ENCODE data around the gene RANBP3. TPM values are rescaled to one million over a fixed set of nuclear protein-coding genes. Genes with fewer than 3 reads are reported as not detected.

The RANBP3 gene
- total and polyA plus RNA-seq, 4 donors = 33.6 to 67.7 (median 54.9) TPM

GRCh38 chr19:5996623-5997320 lies 18.8 kb upstream of the RANBP3 start:
- Histone ChIP-seq H3K4me1 (ENCODE audit: control insufficient read depth in 5 of 5, insufficient read depth in 5 of 5, low read length in 5 of 5) (peaks cover 0 to 20% (median 7%) of the 10 kb centered on the region in 5 donors), H3K9ac (ENCODE audit: insufficient read depth in 1 of 2, low read length in 2 of 2) (no peak overlapping the region), H3K36me3 (ENCODE audit: control insufficient read depth in 4 of 4, insufficient read depth in 4 of 4, low read length in 4 of 4) (peaks cover 5 to 23% (median 16%) of the 10 kb centered on the region in 4 donors), H3K9me3 (ENCODE audit: control insufficient read depth in 4 of 4, insufficient read depth in 3 of 4, low read length in 3 of 4) (no peaks in the 10 kb centered on the region), H3K27me3 (ENCODE audit: control insufficient read depth in 3 of 3, insufficient read depth in 3 of 3, low read length in 2 of 3) (no peaks in the 10 kb centered on the region), H3K27ac (ENCODE audit: low read depth in 1 of 2, low read length in 1 of 2) (no peak overlapping the region), H3K4me3 (no peak overlapping the region)
- DNase-seq (no peak), ATAC-seq (ENCODE audit: insufficient read depth, low FRiP score) (no peak)
- no peak for TF ChIP-seq CTCF (IDR thresholded peaks at IDR 0.05; ENCODE audit: control extremely low read depth, extremely low read depth)
- WGBS, 2 donors = 95 to 97% methylated on average over 36 to 37 of the region's 37 CpGs

GRCh38 chr19:5996102-5996501 lies 18.2 kb upstream of the RANBP3 start:
- H3K4me3 ChIP-seq = no peak overlapping the region
- WGBS, 2 donors = 94% methylated on average over 26 of the region's 26 CpGs
- DNase-seq (no peak), ATAC-seq (ENCODE audit: insufficient read depth, low FRiP score) (no peak)
- H3K9ac ChIP-seq (ENCODE audit: insufficient read depth in 1 of 2, low read length in 2 of 2) = no peak overlapping the region
- no peaks in the 10 kb centered on the region for H3K9me3 ChIP-seq (ENCODE audit: control insufficient read depth in 4 of 4, insufficient read depth in 3 of 4, low read length in 3 of 4)
- peaks cover 5 to 23% (median 14%) of the 10 kb centered on the region in 4 donors for H3K36me3 ChIP-seq (ENCODE audit: control insufficient read depth in 4 of 4, insufficient read depth in 4 of 4, low read length in 4 of 4)
- H3K27ac ChIP-seq (ENCODE audit: low read depth in 1 of 2, low read length in 1 of 2) = no peak overlapping the region
- no peak for TF ChIP-seq CTCF (IDR thresholded peaks at IDR 0.05; ENCODE audit: control extremely low read depth, extremely low read depth)
- no peaks in the 10 kb centered on the region for H3K27me3 ChIP-seq (ENCODE audit: control insufficient read depth in 3 of 3, insufficient read depth in 3 of 3, low read length in 2 of 3)
- peaks cover 0 to 20% (median 7%) of the 10 kb centered on the region in 5 donors for H3K4me1 ChIP-seq (ENCODE audit: control insufficient read depth in 5 of 5, insufficient read depth in 5 of 5, low read length in 5 of 5)

- H3K9me3 ChIP-seq (ENCODE audit: control insufficient read depth in 4 of 4, insufficient read depth in 3 of 4, low read length in 3 of 4) = no peaks in the 10 kb centered on the region
- H3K4me3 ChIP-seq = no peak overlapping the region
- DNase-seq (no peak), ATAC-seq (ENCODE audit: insufficient read depth, low FRiP score) (no peak)
- H3K9ac ChIP-seq (ENCODE audit: insufficient read depth in 1 of 2, low read length in 2 of 2) = no peak overlapping the region
- peaks cover under 1 to 22% (median 12%) of the 10 kb centered on the region in 4 donors for H3K36me3 ChIP-seq (ENCODE audit: control insufficient read depth in 4 of 4, insufficient read depth in 4 of 4, low read length in 4 of 4)
- TF ChIP-seq CTCF (IDR thresholded peaks at IDR 0.05; ENCODE audit: control extremely low read depth, extremely low read depth) = no peak
- H3K27ac ChIP-seq (ENCODE audit: low read depth in 1 of 2, low read length in 1 of 2) = no peak overlapping the region
- H3K27me3 ChIP-seq (ENCODE audit: control insufficient read depth in 3 of 3, insufficient read depth in 3 of 3, low read length in 2 of 3) = no peaks in the 10 kb centered on the region
- peaks cover 0 to 20% (median 7%) of the 10 kb centered on the region in 5 donors for H3K4me1 ChIP-seq (ENCODE audit: control insufficient read depth in 5 of 5, insufficient read depth in 5 of 5, low read length in 5 of 5)
- 95 to 97% methylated on average over 16 of the region's 16 CpGs for WGBS, 2 donors
Measured at GRCh38 chr19:5995606-5996005, 17.7 kb upstream of the RANBP3 start.

Data from lung (tissue), 12 donors.